ENCODE measurements around the gene TRIM61. TPM values are rescaled to one million over a fixed set of nuclear protein-coding genes. Genes with fewer than 3 reads are reported as not detected.

The TRIM61 gene
- total and polyA plus RNA-seq, 9 of the 15 experiments (the other 6 are each of a cell fraction or from before 2014, with no cell fraction given) = 0.07 to 0.92 (median 0.42) TPM

- H4K20me1 ChIP-seq (replicated peaks; ENCODE audit: control insufficient read depth, insufficient read depth, low read length) = no peaks in the 10 kb centered on the region
- no peak overlapping the region for H2AFZ ChIP-seq (ENCODE audit: low read depth, low read length)
- no peaks in the 10 kb centered on the region for H3K4me1 ChIP-seq (replicated peaks in 1 of 2; ENCODE audit: control insufficient read depth in 2 of 2, insufficient read depth in 2 of 2, low read length in 2 of 2)
- H3K27ac ChIP-seq (ENCODE audit: extremely low read depth, low read depth, low read length) = no peak overlapping the region
- intact Hi-C loops (cut with micrococcal nuclease) = no loop called here
- H3K9ac ChIP-seq (ENCODE audit: insufficient read depth in 1 of 2, low read depth in 2 of 2, low read length in 2 of 2) = no peak overlapping the region
- no peaks in the 10 kb centered on the region for H3K9me3 ChIP-seq (replicated peaks; ENCODE audit: control insufficient read depth, insufficient read depth, low read depth, low read length)
- in situ Hi-C loops (cut with MboI) = no loop called here
- H3K4me2 ChIP-seq (ENCODE audit: insufficient read depth, low read length) = no peak overlapping the region
- no peaks in the 10 kb centered on the region for H3K79me2 ChIP-seq (ENCODE audit: control insufficient read depth, insufficient read depth, low read length)
- H3K4me3 ChIP-seq = no peak overlapping the region
- peaks cover 15 to 44% of the 10 kb centered on the region in 2 experiments for H3K27me3 ChIP-seq (ENCODE audit: control insufficient read depth in 2 of 2, insufficient read depth in 2 of 2, low read length in 2 of 2)
- ChIA-PET CTCF (ENCODE audit: low intra/inter-chr PET ratio) (no interaction called here), POLR2A (no interaction called here)
- 3% methylated on average over 5 of the region's 5 CpGs for WGBS (ENCODE audit: insufficient coverage, low coverage, missing lambda C conversion rate)
- no peak for DNase-seq (ENCODE audit: extremely low read depth in 1 of 4, low spot score in 3 of 4)
- H3K36me3 ChIP-seq (ENCODE audit: control insufficient read depth, insufficient read depth, low read length) = no peaks in the 10 kb centered on the region
- TF ChIP-seq ZNF224 (CRISPR knock-in tag; IDR thresholded peaks at IDR 0.05) (no peak), RAD21 (CRISPR knock-in tag; conservative IDR thresholded peaks at IDR 0.05 in 1 of 2, IDR thresholded peaks at IDR 0.05 in 1 of 2) (no peak), HNRNPK (IDR thresholded peaks at IDR 0.05; ENCODE audit: low read depth, low read length, poor library complexity, severe bottlenecking) (no peak), ZNF197 (CRISPR knock-in tag; IDR thresholded peaks at IDR 0.05; ENCODE audit: low read depth) (no peak)
- TF ChIP-seq, protein P1, sequence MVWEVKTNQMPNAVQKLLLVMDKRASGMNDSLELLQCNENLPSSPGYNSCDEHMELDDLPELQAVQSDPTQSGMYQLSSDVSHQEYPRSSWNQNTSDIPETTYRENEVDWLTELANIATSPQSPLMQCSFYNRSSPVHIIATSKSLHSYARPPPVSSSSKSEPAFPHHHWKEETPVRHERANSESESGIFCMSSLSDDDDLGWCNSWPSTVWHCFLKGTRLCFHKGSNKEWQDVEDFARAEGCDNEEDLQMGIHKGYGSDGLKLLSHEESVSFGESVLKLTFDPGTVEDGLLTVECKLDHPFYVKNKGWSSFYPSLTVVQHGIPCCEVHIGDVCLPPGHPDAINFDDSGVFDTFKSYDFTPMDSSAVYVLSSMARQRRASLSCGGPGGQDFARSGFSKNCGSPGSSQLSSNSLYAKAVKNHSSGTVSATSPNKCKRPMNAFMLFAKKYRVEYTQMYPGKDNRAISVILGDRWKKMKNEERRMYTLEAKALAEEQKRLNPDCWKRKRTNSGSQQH (CRISPR knock-in tag; IDR thresholded peaks at IDR 0.05) = no peak
- FAIRE-seq = no peak
- no peaks in the 10 kb centered on the region for H3K9me1 ChIP-seq (ENCODE audit: control insufficient read depth, insufficient read depth, low read length)
- BruUV-seq (replicated peaks) = no TSS peak
- ATAC-seq = no peak
Observed at GRCh38 chr4:165011403-165011802, 33.9 kb upstream of the TRIM61 start.

Data from K562 (cell line).